ENCODE data around the gene RNF187. TPM values are rescaled to one million over a fixed set of nuclear protein-coding genes. Genes with fewer than 3 reads are reported as not detected.

RNF187 gene
- total RNA-seq, 1 experiment from 2014 or later = 97.7 TPM

DNA sequence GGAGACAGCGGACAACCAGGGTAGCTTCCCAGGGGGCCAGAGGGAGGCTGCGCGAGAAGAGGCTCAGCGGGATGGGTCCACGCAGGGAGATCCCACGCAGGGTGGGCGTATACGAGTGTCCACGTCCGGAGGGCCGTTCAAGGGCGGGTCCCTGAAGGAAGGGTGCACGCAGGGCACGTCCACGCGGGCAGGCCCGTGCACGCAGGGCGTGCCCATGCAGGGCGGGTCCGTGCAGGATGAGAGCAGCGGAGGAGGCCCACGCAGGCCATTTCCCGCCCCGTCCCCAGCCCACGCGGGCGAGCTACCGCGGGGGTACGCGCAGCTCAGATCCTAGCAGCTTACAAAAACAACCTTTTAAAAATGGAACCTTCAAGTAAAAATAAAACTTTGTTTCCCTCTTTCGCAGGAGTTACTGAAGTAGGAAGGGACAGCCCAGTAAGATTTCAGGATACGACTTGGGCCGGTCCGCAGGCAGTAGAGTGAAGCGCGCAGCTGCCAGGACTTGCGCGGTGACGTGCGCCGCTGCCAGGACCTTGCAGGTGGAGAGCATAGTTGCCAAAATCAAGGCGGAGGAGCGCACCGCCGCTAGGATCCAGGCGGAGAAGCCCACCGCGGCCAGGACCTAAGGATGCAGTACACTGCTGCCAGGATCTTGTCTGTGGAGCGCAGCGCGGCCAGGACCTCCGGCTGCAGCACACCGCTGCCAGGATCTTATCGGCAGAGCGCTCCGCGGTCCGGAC, 416 bp upstream of the RNF187 start:
- ATAC-seq (peak; percentile 65), DNase-seq (peak; percentile 83)
- H3K9ac ChIP-seq (ENCODE audit: low read length) = peak overlapping the region; percentile 85
- H3F3A ChIP-seq (ENCODE audit: low read length, unreplicated experiment) = peaks cover 5% of the 10 kb centered on the region
- peak overlapping the region; percentile 79 for H3K4me2 ChIP-seq (ENCODE audit: low read length)
- peaks cover 22% of the 10 kb centered on the region for H3K4me1 ChIP-seq (ENCODE audit: insufficient read depth, low read length)
- BruUV-seq (replicated peaks) = TSS peak; percentile 81
- ChIA-PET POLR2A (ENCODE audit: unreplicated experiment) (interaction anchor here (0.5 to 1.0 kb wide), 2 partner anchors 28 to 30 kb away, joined by 7 to 12 read pairs; no protein-coding TSS in a partner anchor), CTCF (interaction anchor here (0.5 kb wide), 1 partner anchor 28 kb away, joined by 4 read pairs; no protein-coding TSS in a partner anchor)
- peak overlapping the region; percentile 99 for H2AFZ ChIP-seq (ENCODE audit: low read length)
- no peak for TF ChIP-seq EZH2 (IDR thresholded peaks at IDR 0.05; ENCODE audit: low read length, unreplicated experiment)
- H3K4me3 ChIP-seq (ENCODE audit: low read length) = peak overlapping the region; percentile 76
- H4K20me1 ChIP-seq (ENCODE audit: low read length) = no peaks in the 10 kb centered on the region
- no peaks in the 10 kb centered on the region for H3K9me2 ChIP-seq (replicated peaks; ENCODE audit: low read length)
- H3K36me3 ChIP-seq (ENCODE audit: low read depth, low read length) = peaks cover 14% of the 10 kb centered on the region
- peak overlapping the region; percentile 91 for H3K27ac ChIP-seq (ENCODE audit: low read length)
- H3K9me3 ChIP-seq (ENCODE audit: low read length) = no peaks in the 10 kb centered on the region
- intact Hi-C loops (cut with micrococcal nuclease) = loop anchor here (1.0 kb wide), 1 partner anchor 27 kb away; no protein-coding TSS in a partner anchor
- H3K27me3 ChIP-seq (ENCODE audit: low read length) = no peaks in the 10 kb centered on the region
- H3K79me2 ChIP-seq (ENCODE audit: low read length) = peaks cover 25% of the 10 kb centered on the region

DNA sequence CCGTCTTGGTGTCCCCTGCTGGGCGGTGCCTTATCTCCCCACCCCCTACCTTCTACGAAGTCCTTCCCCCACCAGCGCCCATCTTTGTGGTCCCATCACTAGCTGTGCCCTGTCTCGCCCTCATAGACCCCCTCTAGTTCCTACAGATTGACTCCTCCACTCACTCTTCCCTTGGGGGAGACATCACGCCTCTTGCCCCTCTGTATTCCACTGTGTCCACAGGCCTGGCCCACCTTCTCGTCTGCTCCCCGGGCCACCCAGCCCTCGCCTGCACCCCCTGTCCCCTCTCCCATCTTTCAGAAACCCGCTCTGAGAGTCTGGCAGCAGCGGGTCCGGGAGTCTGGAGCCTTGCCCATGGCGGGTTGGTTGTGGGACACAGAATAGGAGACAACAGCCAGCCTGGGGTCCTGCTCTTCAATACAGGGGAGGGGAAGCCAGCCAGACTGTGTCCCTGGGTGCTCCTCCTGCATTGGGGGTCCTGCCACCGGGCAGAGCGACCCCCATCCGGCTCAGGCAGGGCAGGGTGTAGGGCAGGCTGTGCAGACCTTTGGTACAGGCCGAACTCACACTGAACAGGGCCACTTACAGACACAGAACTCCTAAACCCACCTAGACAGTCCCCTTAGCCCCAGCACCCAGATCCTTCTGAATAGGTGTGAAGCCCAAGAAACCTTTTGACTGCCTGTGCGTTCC, 1.1 kb downstream of the RNF187 start:
- TF ChIP-seq EZH2phosphoT487 (IDR thresholded peaks at IDR 0.05; ENCODE audit: borderline replicate concordance, low read length) (no peak), EZH2 (IDR thresholded peaks at IDR 0.05; ENCODE audit: low read length, unreplicated experiment) (no peak)
- TF ChIP-seq, protein P1, sequence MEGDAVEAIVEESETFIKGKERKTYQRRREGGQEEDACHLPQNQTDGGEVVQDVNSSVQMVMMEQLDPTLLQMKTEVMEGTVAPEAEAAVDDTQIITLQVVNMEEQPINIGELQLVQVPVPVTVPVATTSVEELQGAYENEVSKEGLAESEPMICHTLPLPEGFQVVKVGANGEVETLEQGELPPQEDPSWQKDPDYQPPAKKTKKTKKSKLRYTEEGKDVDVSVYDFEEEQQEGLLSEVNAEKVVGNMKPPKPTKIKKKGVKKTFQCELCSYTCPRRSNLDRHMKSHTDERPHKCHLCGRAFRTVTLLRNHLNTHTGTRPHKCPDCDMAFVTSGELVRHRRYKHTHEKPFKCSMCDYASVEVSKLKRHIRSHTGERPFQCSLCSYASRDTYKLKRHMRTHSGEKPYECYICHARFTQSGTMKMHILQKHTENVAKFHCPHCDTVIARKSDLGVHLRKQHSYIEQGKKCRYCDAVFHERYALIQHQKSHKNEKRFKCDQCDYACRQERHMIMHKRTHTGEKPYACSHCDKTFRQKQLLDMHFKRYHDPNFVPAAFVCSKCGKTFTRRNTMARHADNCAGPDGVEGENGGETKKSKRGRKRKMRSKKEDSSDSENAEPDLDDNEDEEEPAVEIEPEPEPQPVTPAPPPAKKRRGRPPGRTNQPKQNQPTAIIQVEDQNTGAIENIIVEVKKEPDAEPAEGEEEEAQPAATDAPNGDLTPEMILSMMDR (conservative IDR thresholded peaks at IDR 0.05; ENCODE audit: low read depth, low read length) = no peak
- H3K9me3 ChIP-seq (ENCODE audit: low read length) = no peaks in the 10 kb centered on the region
- no peaks in the 10 kb centered on the region for H4K20me1 ChIP-seq (ENCODE audit: low read length)
- H3K36me3 ChIP-seq (ENCODE audit: low read depth, low read length) = peaks cover 19% of the 10 kb centered on the region
- no peak overlapping the region for H3K27ac ChIP-seq (ENCODE audit: low read length)
- peak overlapping the region; percentile 22; the same call in 1 of the 2 replicates for H2AFZ ChIP-seq (ENCODE audit: low read length)
- no peak for ATAC-seq
- no peaks in the 10 kb centered on the region for H3K27me3 ChIP-seq (ENCODE audit: low read length)
- ChIA-PET CTCF (no interaction called here), POLR2A (ENCODE audit: unreplicated experiment) (no interaction called here)
- no TSS peak for BruUV-seq (replicated peaks)
- H3K79me2 ChIP-seq (ENCODE audit: low read length) = peaks cover 25% of the 10 kb centered on the region
- no peak for DNase-seq
- H3K4me1 ChIP-seq (ENCODE audit: insufficient read depth, low read length) = peaks cover 22% of the 10 kb centered on the region
- H3F3A ChIP-seq (ENCODE audit: low read length, unreplicated experiment) = peaks cover 5% of the 10 kb centered on the region
- intact Hi-C loops (cut with micrococcal nuclease) = no loop called here
- H3K4me2 ChIP-seq (ENCODE audit: low read length) = peak overlapping the region; percentile 87
- peak overlapping the region; percentile 76 for H3K4me3 ChIP-seq (ENCODE audit: low read length)
- peak overlapping the region; percentile 61 for H3K9ac ChIP-seq (ENCODE audit: low read length)
- H3K9me2 ChIP-seq (replicated peaks; ENCODE audit: low read length) = no peaks in the 10 kb centered on the region

DNA sequence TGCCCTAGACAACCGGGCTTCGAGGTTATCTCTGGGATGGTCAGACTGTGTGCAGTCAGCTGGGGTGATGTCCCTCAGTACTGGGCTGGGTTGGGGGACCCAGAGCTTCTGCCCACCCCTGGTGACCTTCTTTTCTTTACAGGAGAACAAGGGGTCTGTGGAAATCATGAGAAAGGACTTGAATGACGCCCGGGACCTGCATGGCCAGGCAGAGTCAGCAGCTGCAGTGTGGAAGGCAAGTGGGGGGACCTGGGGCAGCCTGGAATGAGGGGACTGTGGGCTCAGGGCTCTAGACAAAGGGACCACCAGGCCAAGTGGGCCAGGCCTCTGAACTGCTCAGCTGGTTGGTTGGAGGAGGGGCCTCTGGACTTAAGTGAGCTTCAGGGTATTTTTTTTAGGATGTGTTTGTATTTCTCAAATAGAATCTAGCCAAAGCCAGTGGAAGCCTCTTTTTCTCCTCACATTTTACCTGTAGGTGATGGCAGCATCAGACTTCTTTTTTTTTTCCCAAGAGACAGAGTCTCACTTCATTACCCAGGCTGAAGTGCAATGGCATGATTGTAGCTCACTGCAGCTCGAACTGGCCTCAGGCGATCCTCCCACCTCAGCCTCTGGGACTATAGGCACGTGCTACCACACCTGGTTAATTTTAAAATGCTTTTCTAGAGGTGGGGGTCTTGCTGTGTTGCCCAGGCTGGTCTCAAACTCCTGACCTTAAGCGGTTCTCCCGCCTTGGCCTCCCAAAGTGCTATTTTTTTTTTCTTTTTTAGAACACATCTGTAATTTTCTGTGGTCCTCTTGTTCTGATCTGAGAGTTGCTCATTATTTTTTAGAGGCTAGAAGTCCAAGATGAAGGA, 1.9 kb downstream of the RNF187 start:
- ChIA-PET POLR2A (ENCODE audit: unreplicated experiment) (no interaction called here), CTCF (interaction anchor here (0.7 kb wide), 1 partner anchor 41 kb away, joined by 6 read pairs; no protein-coding TSS in a partner anchor)
- Histone ChIP-seq H2AFZ (ENCODE audit: low read length) (no peak overlapping the region), H3K27me3 (ENCODE audit: low read length) (no peaks in the 10 kb centered on the region), H3K4me1 (ENCODE audit: insufficient read depth, low read length) (peaks cover 22% of the 10 kb centered on the region), H3K79me2 (ENCODE audit: low read length) (peaks cover 25% of the 10 kb centered on the region), H3K4me2 (ENCODE audit: low read length) (peak overlapping the region; percentile 87), H3K36me3 (ENCODE audit: low read depth, low read length) (peaks cover 24% of the 10 kb centered on the region), H3K27ac (ENCODE audit: low read length) (no peak overlapping the region), H4K20me1 (ENCODE audit: low read length) (no peaks in the 10 kb centered on the region), H3F3A (ENCODE audit: low read length, unreplicated experiment) (peaks cover 5% of the 10 kb centered on the region), H3K9ac (ENCODE audit: low read length) (no peak overlapping the region; the same call in 1 of the 2 replicates), H3K4me3 (ENCODE audit: low read length) (peak overlapping the region; percentile 76; the same call in 1 of the 2 replicates), H3K9me2 (replicated peaks; ENCODE audit: low read length) (no peaks in the 10 kb centered on the region), H3K9me3 (ENCODE audit: low read length) (no peaks in the 10 kb centered on the region)
- DNase-seq = no peak
- no peak for ATAC-seq
- intact Hi-C loops (cut with micrococcal nuclease) = no loop called here
- BruUV-seq (replicated peaks) = no TSS peak
- no peak for TF ChIP-seq EZH2 (IDR thresholded peaks at IDR 0.05; ENCODE audit: low read length, unreplicated experiment)
- no peak for TF ChIP-seq EZH2phosphoT487 (IDR thresholded peaks at IDR 0.05; ENCODE audit: borderline replicate concordance, low read length)
- TF ChIP-seq, protein P1 (conservative IDR thresholded peaks at IDR 0.05; ENCODE audit: low read depth, low read length) = no peak

All from PC-3 (cell line).